Small intestine (tissue), 7 donors: ENCODE measurements around the gene SULT1B1. TPM values are rescaled to one million over a fixed set of nuclear protein-coding genes. Genes with fewer than 3 reads are reported as not detected.
"Not testable (repeated sequence)": the region's sequence is repeated elsewhere in the genome, so short reads cannot be mapped to it uniquely, and the experiment has no call there.

ENCODE experiments used
- DNase-seq, 2 donors: peaks; one replicate each; pipeline versions ENCODE4 v3.0.0 to v3.0.0-alpha.2; 2013
- FAIRE-seq: peaks from 2 replicates; lab custom pipeline; 2012; peaks lifted over from hg19 to GRCh38; lab: Jason Lieb, UNC
- H3K27ac ChIP-seq, 3 donors: one replicate each; pipeline ENCODE4 v1.5.1; 2013; ENCODE audit warnings: low read length in 2 of 3, mild to moderate bottlenecking in 2 of 3, control low read depth in 1 of 3, inconsistent platforms in 1 of 3, low read depth in 1 of 3, moderate library complexity in 1 of 3
- H3K27me3 ChIP-seq, 3 donors: one replicate each; pipeline ENCODE4 v1.6.1; 2013; ENCODE audit warnings: low read length in 3 of 3, inconsistent platforms in 1 of 3; ENCODE audit not compliant: control insufficient read depth in 3 of 3, insufficient read depth in 3 of 3
- H3K36me3 ChIP-seq, 3 donors: one replicate each; pipeline ENCODE4 v1.6.1; 2013; ENCODE audit warnings: low read length in 3 of 3, inconsistent platforms in 1 of 3, low read depth in 1 of 3, mild to moderate bottlenecking in 1 of 3, moderate library complexity in 1 of 3; ENCODE audit not compliant: control insufficient read depth in 3 of 3, insufficient read depth in 2 of 3
- H3K4me1 ChIP-seq, 3 donors: one replicate each; pipeline ENCODE4 v1.6.1; 2013; ENCODE audit warnings: low read length in 2 of 3, inconsistent platforms in 1 of 3, low read depth in 1 of 3, mild to moderate bottlenecking in 1 of 3, moderate library complexity in 1 of 3; ENCODE audit not compliant: control insufficient read depth in 3 of 3, insufficient read depth in 2 of 3
- H3K4me3 ChIP-seq, 3 donors: one replicate each; pipeline ENCODE4 v1.5.1; 2013; ENCODE audit warnings: low read length in 3 of 3, control low read depth in 1 of 3, inconsistent platforms in 1 of 3, low read depth in 1 of 3, mild to moderate bottlenecking in 1 of 3, moderate library complexity in 1 of 3
- H3K9me3 ChIP-seq, 2 donors: one replicate each; pipeline ENCODE4 v1.6.1; 2013; ENCODE audit warnings: low read depth in 1 of 2, low read length in 1 of 2; ENCODE audit not compliant: control insufficient read depth in 2 of 2, insufficient read depth in 1 of 2
- WGBS, 3 donors: extraction: QIAGEN DNeasy Blood & Tissue Kit; methylation state at CpG; one replicate each; pipeline ENCODE4 v1.1.7; 2013; 5-methylcytosine and 5-hydroxymethylcytosine counted together
- polyA plus RNA-seq, 4 donors: library from polyadenylated mRNA; stranded (reverse) in 3 of 4; unstranded in 1 of 4; fragments of 200-250 nt in 3 of 4; fragments of 120-200 nt in 1 of 4; gene quantifications; one replicate each; pipeline versions ENCODE4 v1.2.1 to v1.2.3, GENCODE V29; 2013
- donor health status: healthy with polysubstance abuse.
- donor health status: control.
- donor health status: control.
- donor health status: Bipolar disorder and iron deficiency.
- donor health status: healthy.

Gene SULT1B1
- polyA plus RNA-seq, 4 donors = 15.5 to 125 (median 61.3) TPM

GRCh38 chr4:69782651-69783310, 22.4 kb upstream of the SULT1B1 start:
- Histone ChIP-seq H3K4me1 (peaks cover 0 to 14% (median 0%) of the 10 kb centered on the region in 3 donors), H3K9me3 (peaks cover 0 to 22% of the 10 kb centered on the region in 2 donors), H3K4me3 (no peak overlapping the region), H3K36me3 (peaks cover 0 to 7% (median 0%) of the 10 kb centered on the region in 3 donors), H3K27me3 (no peaks in the 10 kb centered on the region), H3K27ac (no peak overlapping the region)
- DNase-seq (no peak), FAIRE-seq (no peak)
- 85 to 90% (median 87%) methylated on average over 12 to 15 of the region's 15 CpGs for WGBS, 3 donors

GRCh38 chr4:69781458-69782418, 21.3 kb upstream of the SULT1B1 start:
- peak; percentile 13 to 30 for DNase-seq
- Histone ChIP-seq H3K4me1 (peaks cover 0 to 17% (median 0%) of the 10 kb centered on the region in 3 donors), H3K27me3 (no peaks in the 10 kb centered on the region), H3K36me3 (peaks cover 0 to 7% (median 0%) of the 10 kb centered on the region in 3 donors), H3K4me3 (no peak overlapping the region), H3K9me3 (peaks cover 0 to 22% of the 10 kb centered on the region in 2 donors), H3K27ac (peak overlapping the region in 1 of 3 donors; percentile 39)
- no peak for FAIRE-seq
- WGBS, 3 donors = 84 to 90% (median 90%) methylated on average over 19 of the region's 19 CpGs

- FAIRE-seq (no peak), DNase-seq (no peak)
- H3K36me3 ChIP-seq = peaks cover 0 to 7% (median 0%) of the 10 kb centered on the region in 3 donors
- 88 to 100% (median 94%) methylated on average over 1 of the region's 1 CpG for WGBS, 3 donors
- peaks cover 0 to 22% of the 10 kb centered on the region in 2 donors for H3K9me3 ChIP-seq
- no peak overlapping the region for H3K27ac ChIP-seq
- no peaks in the 10 kb centered on the region for H3K27me3 ChIP-seq
- peaks cover 3 to 29% (median 5%) of the 10 kb centered on the region in 3 donors for H3K4me1 ChIP-seq
- no peak overlapping the region for H3K4me3 ChIP-seq
These were observed 19.7 kb upstream of the SULT1B1 start for GRCh38 chr4:69780141-69780540.

GRCh38 chr4:69776696-69777095, 16.3 kb upstream of the SULT1B1 start:
- Histone ChIP-seq H3K4me1 (peaks cover 3 to 45% (median 5%) of the 10 kb centered on the region in 3 donors), H3K36me3 (no peaks in the 10 kb centered on the region), H3K9me3 (peaks cover 0 to 12% of the 10 kb centered on the region in 2 donors), H3K27me3 (no peaks in the 10 kb centered on the region), H3K27ac (peak overlapping the region in 1 of 3 donors; percentile 91), H3K4me3 (no peak overlapping the region)
- WGBS, 3 donors = 67 to 84% (median 81%) methylated on average over 3 of the region's 3 CpGs
- DNase-seq = no peak
- FAIRE-seq = no peak

- WGBS, 3 donors = 11 to 54% (median 26%) methylated on average over 2 of the region's 2 CpGs
- Histone ChIP-seq H3K27ac (peak overlapping the region; percentile 50 to 91 (median 74)), H3K9me3 (peaks cover 0 to 12% of the 10 kb centered on the region in 2 donors), H3K4me1 (peaks cover 3 to 38% (median 5%) of the 10 kb centered on the region in 3 donors), H3K27me3 (no peaks in the 10 kb centered on the region), H3K36me3 (no peaks in the 10 kb centered on the region), H3K4me3 (no peak overlapping the region)
- FAIRE-seq (peak; percentile 92), DNase-seq (peak; percentile 72 to 83)
These were observed 15.0 kb upstream of the SULT1B1 start for GRCh38 chr4:69775321-69775867.

GRCh38 chr4:69773484-69773883, 13.1 kb upstream of the SULT1B1 start:
- WGBS, 3 donors = 10 to 51% (median 27%) methylated on average over 3 of the region's 3 CpGs
- DNase-seq = peak; percentile 59 to 87
- no peak for FAIRE-seq
- Histone ChIP-seq H3K4me1 (peaks cover 3 to 38% (median 5%) of the 10 kb centered on the region in 3 donors), H3K27ac (peak overlapping the region in 2 of 3 donors; percentile 72 to 91), H3K36me3 (no peaks in the 10 kb centered on the region), H3K27me3 (no peaks in the 10 kb centered on the region), H3K4me3 (no peak overlapping the region), H3K9me3 (peaks cover 0 to 14% of the 10 kb centered on the region in 2 donors)

- not testable (repeated sequence) for H3K27me3 ChIP-seq, H3K9me3 ChIP-seq, H3K4me3 ChIP-seq, DNase-seq, FAIRE-seq, H3K36me3 ChIP-seq, H3K4me1 ChIP-seq, H3K27ac ChIP-seq
- 61 to 71% (median 66%) methylated on average over 3 of the region's 3 CpGs for WGBS, 3 donors
These were observed 8.1 kb upstream of the SULT1B1 start for GRCh38 chr4:69768554-69768953.

GRCh38 chr4:69765751-69766150, 5.3 kb upstream of the SULT1B1 start:
- FAIRE-seq (peak; percentile 19), DNase-seq (no peak)
- H3K27me3 ChIP-seq = no peaks in the 10 kb centered on the region
- peaks cover 0 to 4% (median 0%) of the 10 kb centered on the region in 3 donors for H3K4me1 ChIP-seq
- WGBS, 3 donors = 88 to 97% (median 95%) methylated on average over 1 of the region's 1 CpG
- no peak overlapping the region for H3K4me3 ChIP-seq
- H3K36me3 ChIP-seq = no peaks in the 10 kb centered on the region
- no peak overlapping the region for H3K27ac ChIP-seq
- H3K9me3 ChIP-seq = peaks cover 0 to 2% of the 10 kb centered on the region in 2 donors
